ENCODE data around the gene CPXM1.

CPXM1 gene

GRCh38 chr20:2804852-2805688 is 4.6 kb upstream of the CPXM1 start:
- no peaks in the 10 kb centered on the region for H3K9me2 ChIP-seq (replicated peaks; ENCODE audit: insufficient read depth, low read length)
- H2AFZ ChIP-seq (ENCODE audit: low read depth, low read length, severe bottlenecking) = no peak overlapping the region
- TF ChIP-seq EZH2phosphoT487 (conservative IDR thresholded peaks at IDR 0.05; ENCODE audit: low read length) (no peak), CTCF (IDR thresholded peaks at IDR 0.05; ENCODE audit: insufficient read depth, low read length, poor library complexity, severe bottlenecking) (no peak)
- no peaks in the 10 kb centered on the region for H3K36me3 ChIP-seq (ENCODE audit: low read length)
- H3K4me2 ChIP-seq (ENCODE audit: low read depth, low read length, poor library complexity, severe bottlenecking) = no peak overlapping the region
- H3K27me3 ChIP-seq (ENCODE audit: low read length) = no peaks in the 10 kb centered on the region
- H3K27ac ChIP-seq (ENCODE audit: low read depth, low read length) = no peak overlapping the region
- no peaks in the 10 kb centered on the region for H3K79me2 ChIP-seq (ENCODE audit: insufficient read depth, low read length)
- no peaks in the 10 kb centered on the region for H4K20me1 ChIP-seq (ENCODE audit: low read depth, low read length)
- no peaks in the 10 kb centered on the region for H3K9me3 ChIP-seq (ENCODE audit: insufficient read depth, low read length)
- H3K4me3 ChIP-seq (ENCODE audit: insufficient read depth, low read length, poor library complexity, severe bottlenecking) = no peak overlapping the region
- no peaks in the 10 kb centered on the region for H3F3A ChIP-seq (ENCODE audit: insufficient read depth)
- no peak overlapping the region for H3K9ac ChIP-seq (ENCODE audit: low read length)

GRCh38 chr20:2804041-2804828 is 3.8 kb upstream of the CPXM1 start:
- H3K79me2 ChIP-seq (ENCODE audit: insufficient read depth, low read length) = no peaks in the 10 kb centered on the region
- H3K27ac ChIP-seq (ENCODE audit: low read depth, low read length) = no peak overlapping the region
- no peaks in the 10 kb centered on the region for H3K9me2 ChIP-seq (replicated peaks; ENCODE audit: insufficient read depth, low read length)
- TF ChIP-seq EZH2phosphoT487 (conservative IDR thresholded peaks at IDR 0.05; ENCODE audit: low read length) (no peak), CTCF (IDR thresholded peaks at IDR 0.05; ENCODE audit: insufficient read depth, low read length, poor library complexity, severe bottlenecking) (no peak)
- H3K36me3 ChIP-seq (ENCODE audit: low read length) = no peaks in the 10 kb centered on the region
- H2AFZ ChIP-seq (ENCODE audit: low read depth, low read length, severe bottlenecking) = no peak overlapping the region
- H3F3A ChIP-seq (ENCODE audit: insufficient read depth) = no peaks in the 10 kb centered on the region
- no peak overlapping the region for H3K4me2 ChIP-seq (ENCODE audit: low read depth, low read length, poor library complexity, severe bottlenecking)
- H3K9me3 ChIP-seq (ENCODE audit: insufficient read depth, low read length) = no peaks in the 10 kb centered on the region
- no peak overlapping the region for H3K4me3 ChIP-seq (ENCODE audit: insufficient read depth, low read length, poor library complexity, severe bottlenecking)
- no peaks in the 10 kb centered on the region for H4K20me1 ChIP-seq (ENCODE audit: low read depth, low read length)
- H3K9ac ChIP-seq (ENCODE audit: low read length) = no peak overlapping the region
- H3K27me3 ChIP-seq (ENCODE audit: low read length) = no peaks in the 10 kb centered on the region

- Histone ChIP-seq H3K9ac (ENCODE audit: low read length) (no peak overlapping the region), H3K4me3 (ENCODE audit: insufficient read depth, low read length, poor library complexity, severe bottlenecking) (no peak overlapping the region), H3K9me3 (ENCODE audit: insufficient read depth, low read length) (no peaks in the 10 kb centered on the region), H3K27ac (ENCODE audit: low read depth, low read length) (no peak overlapping the region), H3K27me3 (ENCODE audit: low read length) (no peaks in the 10 kb centered on the region), H3K36me3 (ENCODE audit: low read length) (no peaks in the 10 kb centered on the region), H3F3A (ENCODE audit: insufficient read depth) (no peaks in the 10 kb centered on the region), H3K9me2 (replicated peaks; ENCODE audit: insufficient read depth, low read length) (no peaks in the 10 kb centered on the region), H3K4me2 (ENCODE audit: low read depth, low read length, poor library complexity, severe bottlenecking) (no peak overlapping the region), H3K79me2 (ENCODE audit: insufficient read depth, low read length) (no peaks in the 10 kb centered on the region), H2AFZ (ENCODE audit: low read depth, low read length, severe bottlenecking) (no peak overlapping the region), H4K20me1 (ENCODE audit: low read depth, low read length) (no peaks in the 10 kb centered on the region)
- TF ChIP-seq CTCF (IDR thresholded peaks at IDR 0.05; ENCODE audit: insufficient read depth, low read length, poor library complexity, severe bottlenecking) = no peak
- no peak for TF ChIP-seq EZH2phosphoT487 (conservative IDR thresholded peaks at IDR 0.05; ENCODE audit: low read length)
These were observed 880 bp upstream of the CPXM1 start for GRCh38 chr20:2801286-2801728.
